Activated T-cell treated with anti-CD3 and anti-CD28 coated beads for 4 hours (primary cell): ENCODE data around the gene NEAT1.
"Not testable (repeated sequence)": the region's sequence is repeated elsewhere in the genome, so short reads cannot be mapped to it uniquely, and the experiment has no call there.

Experiments used
- DNase-seq: peaks from one replicate; pipeline ENCODE4 v3.0.0-alpha.2; 2020

Gene NEAT1

GRCh38 chr11:65436412-65437032, 13.9 kb downstream of the NEAT1 start:
- no peak for DNase-seq

GRCh38 chr11:65437436-65438227, 15.0 kb downstream of the NEAT1 start:
- DNase-seq, result no peak

GRCh38 chr11:65438257-65439151, 15.9 kb downstream of the NEAT1 start:
- DNase-seq, result no peak

- no peak for DNase-seq
Observed at GRCh38 chr11:65439331-65440181, 17.0 kb downstream of the NEAT1 start.

- no peak for DNase-seq
Observed at GRCh38 chr11:65440831-65441499, 18.4 kb downstream of the NEAT1 start.

- DNase-seq, result no peak
Observed at GRCh38 chr11:65442842-65443331, 20.3 kb downstream of the NEAT1 start.

GRCh38 chr11:65444314-65445051, 21.9 kb downstream of the NEAT1 start:
- DNase-seq, result no peak

- DNase-seq, result no peak
Observed at GRCh38 chr11:65445101-65445603, 22.6 kb downstream of the NEAT1 start.

- no peak for DNase-seq
Observed at GRCh38 chr11:65445604-65446445, 23.2 kb downstream of the NEAT1 start.

- DNase-seq, result no peak
Observed at GRCh38 chr11:65446446-65447277, 24.1 kb downstream of the NEAT1 start.

- no peak for DNase-seq
Observed at GRCh38 chr11:65448074-65448417, 25.4 kb downstream of the NEAT1 start.

GRCh38 chr11:65448418-65449105, 26.0 kb downstream of the NEAT1 start:
- no peak for DNase-seq

GRCh38 chr11:65451301-65451700, 28.7 kb downstream of the NEAT1 start:
- not testable (repeated sequence) for DNase-seq

- not testable (repeated sequence) for DNase-seq
Observed at GRCh38 chr11:65452259-65452658, 29.7 kb downstream of the NEAT1 start.

- no peak for DNase-seq
Observed at GRCh38 chr11:65452806-65453490, 30.4 kb downstream of the NEAT1 start.

- DNase-seq, result no peak
Observed at GRCh38 chr11:65454311-65454695, 31.7 kb downstream of the NEAT1 start.

GRCh38 chr11:65454696-65455456, 32.3 kb downstream of the NEAT1 start:
- peak; percentile 63 for DNase-seq
